ENCODE data around the gene CAMK1. TPM values are rescaled to one million over a fixed set of nuclear protein-coding genes. Genes with fewer than 3 reads are reported as not detected.
A peak's percentile ranks its signal among the peaks of the same experiment; 100 is the strongest.

Gene CAMK1
- total and polyA plus RNA-seq, 9 of the 15 experiments (the other 6 are each of a cell fraction or from before 2014, with no cell fraction given): 0.23 to 10.7 (median 6.0) TPM

DNA sequence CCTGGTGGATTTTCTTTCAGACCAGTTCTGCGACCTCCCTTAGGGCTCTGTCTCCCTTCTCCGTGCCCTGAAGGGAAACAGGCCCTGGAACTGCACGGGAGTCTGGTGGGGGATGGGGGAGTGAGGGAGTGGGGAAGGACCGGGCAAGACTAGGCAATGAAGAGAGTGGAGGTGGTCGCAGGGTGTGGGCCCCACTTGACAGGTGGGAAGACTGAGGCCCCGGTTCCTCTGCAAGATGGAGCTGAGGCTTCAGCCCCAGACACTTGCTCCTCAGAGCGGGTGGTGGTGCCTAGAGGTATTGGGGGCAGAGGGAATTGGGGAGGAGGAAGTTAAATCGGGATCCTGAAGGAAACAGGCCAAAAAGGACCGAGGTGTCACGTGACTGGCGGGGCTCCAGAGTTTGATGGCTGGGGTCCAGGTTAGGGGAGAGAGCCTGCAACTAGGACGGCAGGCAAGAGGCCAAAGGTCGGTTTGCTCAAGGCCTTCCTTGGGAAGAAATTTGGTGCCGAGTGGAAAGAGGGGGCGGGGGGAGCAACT is 597 bp upstream of the CAMK1 start (continued):
- TF ChIP-seq, protein P1, sequence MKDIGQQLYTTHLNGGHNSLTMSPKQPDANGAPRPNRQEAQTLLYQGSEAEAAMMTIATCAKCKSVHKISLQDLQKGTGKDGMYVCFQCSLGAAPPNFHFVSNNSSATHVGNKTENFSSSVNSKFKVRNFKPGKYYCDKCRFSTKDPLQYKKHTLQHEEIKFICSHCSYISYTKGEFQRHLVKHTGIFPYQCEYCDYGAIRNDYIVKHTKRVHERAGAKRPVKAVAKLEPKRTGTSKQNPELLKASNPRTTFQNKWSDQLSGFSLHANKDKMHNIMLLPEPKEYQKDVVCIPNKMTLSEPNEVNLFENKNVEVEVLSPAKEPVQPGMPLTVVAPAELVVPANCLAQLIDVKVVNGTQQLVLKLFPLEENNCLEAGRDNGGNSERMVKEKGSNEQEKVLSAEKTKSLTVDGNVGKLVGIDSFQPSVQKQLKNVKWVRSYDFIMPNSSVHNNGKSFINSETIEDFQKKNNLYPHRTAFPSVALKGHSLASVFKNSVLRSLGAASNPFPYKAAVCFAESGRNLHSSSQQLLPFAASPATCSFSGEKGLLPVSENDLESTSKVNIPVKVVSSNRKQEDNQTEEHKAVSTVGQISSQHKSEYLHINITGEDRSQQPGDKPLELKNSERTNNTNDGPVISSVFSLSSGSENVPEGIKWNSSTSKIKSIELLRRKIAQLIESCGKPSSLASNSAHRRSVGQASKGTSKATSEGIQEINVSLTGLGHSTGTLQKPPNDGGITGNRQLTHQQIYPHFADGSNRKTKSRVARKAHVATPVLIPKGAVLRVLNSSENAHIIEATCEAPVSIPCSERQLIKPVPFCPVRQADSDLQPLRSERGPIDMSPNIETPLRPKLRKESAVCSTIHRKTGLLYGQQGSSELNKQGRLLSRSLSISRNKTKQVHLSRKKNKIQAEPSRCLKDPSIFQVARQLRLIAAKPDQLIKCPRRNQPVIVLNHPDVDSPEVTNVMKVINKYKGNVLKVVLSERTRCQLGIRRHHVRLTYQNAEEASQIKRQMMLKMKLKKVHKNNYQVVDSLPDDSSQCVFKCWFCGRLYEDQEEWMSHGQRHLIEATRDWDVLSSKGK (CRISPR knock-in tag; IDR thresholded peaks at IDR 0.05): no peak
- no peak for TF ChIP-seq TBL1XR1 (IDR thresholded peaks at IDR 0.05; ENCODE audit: low read length in 2 of 2)
- TF ChIP-seq ZNF764 (CRISPR knock-in tag; IDR thresholded peaks at IDR 0.05; ENCODE audit: low read depth): no peak
- no peak for TF ChIP-seq ZNF507 (tag; conservative IDR thresholded peaks at IDR 0.05)
- TF ChIP-seq CBFA2T2 (conservative IDR thresholded peaks at IDR 0.05): peak; percentile 69
- TF ChIP-seq TRIM28 (IDR thresholded peaks at IDR 0.05): no peak
- TF ChIP-seq TAF7 (tag; IDR thresholded peaks at IDR 0.05): no peak
- TF ChIP-seq, protein P2, sequence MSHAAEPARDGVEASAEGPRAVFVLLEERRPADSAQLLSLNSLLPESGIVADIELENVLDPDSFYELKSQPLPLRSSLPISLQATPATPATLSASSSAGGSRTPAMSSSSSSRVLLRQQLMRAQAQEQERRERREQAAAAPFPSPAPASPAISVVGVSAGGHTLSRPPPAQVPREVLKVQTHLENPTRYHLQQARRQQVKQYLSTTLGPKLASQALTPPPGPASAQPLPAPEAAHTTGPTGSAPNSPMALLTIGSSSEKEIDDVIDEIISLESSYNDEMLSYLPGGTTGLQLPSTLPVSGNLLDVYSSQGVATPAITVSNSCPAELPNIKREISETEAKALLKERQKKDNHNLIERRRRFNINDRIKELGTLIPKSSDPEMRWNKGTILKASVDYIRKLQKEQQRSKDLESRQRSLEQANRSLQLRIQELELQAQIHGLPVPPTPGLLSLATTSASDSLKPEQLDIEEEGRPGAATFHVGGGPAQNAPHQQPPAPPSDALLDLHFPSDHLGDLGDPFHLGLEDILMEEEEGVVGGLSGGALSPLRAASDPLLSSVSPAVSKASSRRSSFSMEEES (CRISPR knock-in tag; IDR thresholded peaks at IDR 0.05): peak; percentile 93
- TF ChIP-seq ZNF3 (CRISPR knock-in tag; IDR thresholded peaks at IDR 0.05): no peak
- no peak for TF ChIP-seq ZKSCAN8 (CRISPR knock-in tag; IDR thresholded peaks at IDR 0.05)
- TF ChIP-seq NCOA1 (IDR thresholded peaks at IDR 0.05; ENCODE audit: low read depth): no peak
- TF ChIP-seq TARDBP (IDR thresholded peaks at IDR 0.05): no peak
- no peak for TF ChIP-seq FOXP1 (CRISPR knock-in tag; IDR thresholded peaks at IDR 0.05)
- no peak for TF ChIP-seq ZNF668 (CRISPR knock-in tag; IDR thresholded peaks at IDR 0.05)
- TF ChIP-seq ZNF184 (CRISPR knock-in tag; IDR thresholded peaks at IDR 0.05): no peak
- no peak for TF ChIP-seq PPARD (CRISPR knock-in tag; IDR thresholded peaks at IDR 0.05)
